Fibroblast of pulmonary artery (primary cell): ENCODE results near the gene NR2F1.

Source experiments
- DNase-seq: peaks from one replicate; pipeline ENCODE4 v3.0.0-alpha.2; 2010; ENCODE audit warnings: low read depth
- H3K4me3 ChIP-seq: replicated peaks from 2 replicates; pipeline ENCODE4 v1.5.1; 2011; ENCODE audit warnings: low read depth, mild to moderate bottlenecking, control low read depth, low read length, moderate library complexity
- CTCF ChIP-seq: IDR thresholded peaks from 2 replicates; pipeline ENCODE4 v1.5.1; 2011; ENCODE audit warnings: mild to moderate bottlenecking, control low read depth, low read length, inconsistent platforms; ENCODE audit errors: missing control alignments

NR2F1 gene

GRCh38 chr5:93598091-93599000 lies 15.3 kb downstream of the NR2F1 start:
- H3K4me3 ChIP-seq: no peak overlapping the region
- no peak for DNase-seq
- TF ChIP-seq CTCF: no peak

GRCh38 chr5:93599001-93599379 lies 16.0 kb downstream of the NR2F1 start:
- TF ChIP-seq CTCF: no peak
- DNase-seq: no peak
- H3K4me3 ChIP-seq: no peak overlapping the region

- no peak for DNase-seq
- no peak overlapping the region for H3K4me3 ChIP-seq
- no peak for TF ChIP-seq CTCF
Observed at GRCh38 chr5:93599399-93600120, 16.5 kb downstream of the NR2F1 start.

- no peak for TF ChIP-seq CTCF
- H3K4me3 ChIP-seq: no peak overlapping the region
- DNase-seq: no peak
Observed at GRCh38 chr5:93600409-93601070, 17.5 kb downstream of the NR2F1 start.

GRCh38 chr5:93601071-93601801 lies 18.2 kb downstream of the NR2F1 start:
- no peak for DNase-seq
- no peak for TF ChIP-seq CTCF
- no peak overlapping the region for H3K4me3 ChIP-seq

- TF ChIP-seq CTCF: no peak
- H3K4me3 ChIP-seq: no peak overlapping the region
- no peak for DNase-seq
Observed at GRCh38 chr5:93601802-93602155, 18.8 kb downstream of the NR2F1 start.
